Measurements from ENCODE around the gene PNMA1. TPM values are rescaled to one million over a fixed set of nuclear protein-coding genes. Genes with fewer than 3 reads are reported as not detected.

PNMA1 gene
- total and polyA plus RNA-seq, 2 of the 13 experiments (the other 11 are each of a cell fraction or from before 2014, with no cell fraction given), result 7.0 to 8.3 TPM

GRCh38 chr14:73759714-73760597, 45.8 kb upstream of the PNMA1 start (continued):
- TF ChIP-seq ATF7 (IDR thresholded peaks at IDR 0.05) (peak; percentile 39; the same call in 1 of the 2 replicates), ATF7 (CRISPR knock-in tag; IDR thresholded peaks at IDR 0.05) (peak; percentile 88; the same call in 1 of the 2 replicates), RAD51 (IDR thresholded peaks at IDR 0.05; ENCODE audit: borderline replicate concordance) (no peak), NR2C2 (CRISPR knock-in tag; IDR thresholded peaks at IDR 0.05; ENCODE audit: borderline replicate concordance) (peak; percentile 71), BORCS8-MEF2B (CRISPR knock-in tag; IDR thresholded peaks at IDR 0.05) (0 out of 2 replicates have a peak, but pooled peaks have one; percentile 11), ZNF282 (IDR thresholded peaks at IDR 0.05; ENCODE audit: partially characterized antibody) (no peak), ZNF687 (CRISPR knock-in tag; IDR thresholded peaks at IDR 0.05) (peak; percentile 95), ARID5B (CRISPR knock-in tag; IDR thresholded peaks at IDR 0.05) (peak; percentile 83), FOSL1 (CRISPR knock-in tag; IDR thresholded peaks at IDR 0.05; ENCODE audit: borderline replicate concordance) (peak; percentile 82), YEATS2 (CRISPR knock-in tag; IDR thresholded peaks at IDR 0.05; ENCODE audit: borderline replicate concordance) (peak; percentile 48; the same call in 1 of the 2 replicates), ZNF3 (CRISPR knock-in tag; IDR thresholded peaks at IDR 0.05) (peak; percentile 51; the same call in 1 of the 2 replicates), ZNF224 (CRISPR knock-in tag; IDR thresholded peaks at IDR 0.05) (peak; percentile 84), FOXA3 (CRISPR knock-in tag; IDR thresholded peaks at IDR 0.05) (peak; percentile 48), PLRG1 (conservative IDR thresholded peaks at IDR 0.05) (no peak)
- TF ChIP-seq, protein P1, sequence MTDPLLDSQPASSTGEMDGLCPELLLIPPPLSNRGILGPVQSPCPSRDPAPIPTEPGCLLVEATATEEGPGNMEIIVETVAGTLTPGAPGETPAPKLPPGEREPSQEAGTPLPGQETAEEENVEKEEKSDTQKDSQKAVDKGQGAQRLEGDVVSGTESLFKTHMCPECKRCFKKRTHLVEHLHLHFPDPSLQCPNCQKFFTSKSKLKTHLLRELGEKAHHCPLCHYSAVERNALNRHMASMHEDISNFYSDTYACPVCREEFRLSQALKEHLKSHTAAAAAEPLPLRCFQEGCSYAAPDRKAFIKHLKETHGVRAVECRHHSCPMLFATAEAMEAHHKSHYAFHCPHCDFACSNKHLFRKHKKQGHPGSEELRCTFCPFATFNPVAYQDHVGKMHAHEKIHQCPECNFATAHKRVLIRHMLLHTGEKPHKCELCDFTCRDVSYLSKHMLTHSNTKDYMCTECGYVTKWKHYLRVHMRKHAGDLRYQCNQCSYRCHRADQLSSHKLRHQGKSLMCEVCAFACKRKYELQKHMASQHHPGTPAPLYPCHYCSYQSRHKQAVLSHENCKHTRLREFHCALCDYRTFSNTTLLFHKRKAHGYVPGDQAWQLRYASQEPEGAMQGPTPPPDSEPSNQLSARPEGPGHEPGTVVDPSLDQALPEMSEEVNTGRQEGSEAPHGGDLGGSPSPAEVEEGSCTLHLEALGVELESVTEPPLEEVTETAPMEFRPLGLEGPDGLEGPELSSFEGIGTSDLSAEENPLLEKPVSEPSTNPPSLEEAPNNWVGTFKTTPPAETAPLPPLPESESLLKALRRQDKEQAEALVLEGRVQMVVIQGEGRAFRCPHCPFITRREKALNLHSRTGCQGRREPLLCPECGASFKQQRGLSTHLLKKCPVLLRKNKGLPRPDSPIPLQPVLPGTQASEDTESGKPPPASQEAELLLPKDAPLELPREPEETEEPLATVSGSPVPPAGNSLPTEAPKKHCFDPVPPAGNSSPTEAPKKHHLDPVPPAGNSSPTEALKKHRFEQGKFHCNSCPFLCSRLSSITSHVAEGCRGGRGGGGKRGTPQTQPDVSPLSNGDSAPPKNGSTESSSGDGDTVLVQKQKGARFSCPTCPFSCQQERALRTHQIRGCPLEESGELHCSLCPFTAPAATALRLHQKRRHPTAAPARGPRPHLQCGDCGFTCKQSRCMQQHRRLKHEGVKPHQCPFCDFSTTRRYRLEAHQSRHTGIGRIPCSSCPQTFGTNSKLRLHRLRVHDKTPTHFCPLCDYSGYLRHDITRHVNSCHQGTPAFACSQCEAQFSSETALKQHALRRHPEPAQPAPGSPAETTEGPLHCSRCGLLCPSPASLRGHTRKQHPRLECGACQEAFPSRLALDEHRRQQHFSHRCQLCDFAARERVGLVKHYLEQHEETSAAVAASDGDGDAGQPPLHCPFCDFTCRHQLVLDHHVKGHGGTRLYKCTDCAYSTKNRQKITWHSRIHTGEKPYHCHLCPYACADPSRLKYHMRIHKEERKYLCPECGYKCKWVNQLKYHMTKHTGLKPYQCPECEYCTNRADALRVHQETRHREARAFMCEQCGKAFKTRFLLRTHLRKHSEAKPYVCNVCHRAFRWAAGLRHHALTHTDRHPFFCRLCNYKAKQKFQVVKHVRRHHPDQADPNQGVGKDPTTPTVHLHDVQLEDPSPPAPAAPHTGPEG (CRISPR knock-in tag; IDR thresholded peaks at IDR 0.05), result peak; percentile 34; the same call in 1 of the 2 replicates

All from HepG2 (cell line).